PC-3 (cell line): ENCODE measurements around the gene UBE2Q1. TPM values are rescaled to one million over a fixed set of nuclear protein-coding genes. Genes with fewer than 3 reads are reported as not detected.

Source experiments
- ATAC-seq: fragments of 200-7000 bp; cut with Tn5 transposase; 2 replicates; pipeline ENCODE4 v1.9.1; 2020; ENCODE audit warnings: mild to moderate bottlenecking, moderate library complexity
- BruUV-seq: library from RNA; stranded (reverse); fragments of 400-500 nt; replicated peaks from 2 replicates; lab custom pipeline; 2021; lab: Mats Ljungman, UMichigan
- CTCF ChIA-PET: fragments of 300-600 bp; sonication (Branson Sonifier 250); formaldehyde crosslinking; loops from one replicate; lab custom pipeline; 2022; ENCODE audit warnings: antibody characterized with exemption; lab: Charles Lee
- POLR2A ChIA-PET: fragments of 300-600 bp; sonication (Branson Sonifier 250); formaldehyde crosslinking; loops from one replicate; lab custom pipeline; 2022; ENCODE audit warnings: antibody characterized with exemption; ENCODE audit not compliant: unreplicated experiment; lab: Charles Lee
- DNase-seq: peaks from one replicate; pipeline ENCODE4 v3.0.0-alpha.2; 2015
- H2AFZ ChIP-seq: fragments of 300-600 bp; sonication (generic); 2 replicates; pipeline ENCODE4 v1.6.0; 2016; ENCODE audit warnings: antibody characterized with exemption, low read length
- H3F3A ChIP-seq: fragments of 300-600 bp; sonication (generic); one replicate; pipeline ENCODE4 v1.6.0; 2017; ENCODE audit warnings: antibody characterized with exemption, low read length, control low read depth, mild to moderate bottlenecking; ENCODE audit not compliant: unreplicated experiment
- H3K27ac ChIP-seq: fragments of 300-600 bp; sonication (generic); 2 replicates; pipeline ENCODE4 v1.5.1; 2016; ENCODE audit warnings: mild to moderate bottlenecking, low read length
- H3K27me3 ChIP-seq: fragments of 300-600 bp; sonication (generic); 2 replicates; pipeline ENCODE4 v1.6.1; 2016; ENCODE audit warnings: low read length, mixed read lengths
- H3K36me3 ChIP-seq: fragments of 300-600 bp; sonication (generic); 2 replicates; pipeline ENCODE4 v1.6.1; 2016; ENCODE audit warnings: low read depth, mixed run types, low read length, mixed read lengths
- H3K4me1 ChIP-seq: fragments of 300-600 bp; sonication (generic); 2 replicates; pipeline ENCODE4 v1.5.1; 2016; ENCODE audit warnings: low read length; ENCODE audit not compliant: insufficient read depth
- H3K4me2 ChIP-seq: fragments of 300-600 bp; sonication (generic); 2 replicates; pipeline ENCODE4 v1.6.0; 2016; ENCODE audit warnings: low read length
- H3K4me3 ChIP-seq: fragments of 300-600 bp; sonication (generic); 2 replicates; pipeline ENCODE4 v1.5.1; 2016; ENCODE audit warnings: mild to moderate bottlenecking, low read length, mixed read lengths
- H3K79me2 ChIP-seq: fragments of 300-600 bp; sonication (generic); 2 replicates; pipeline ENCODE4 v1.6.1; 2017; ENCODE audit warnings: low read length, mixed read lengths
- H3K9ac ChIP-seq: fragments of 300-600 bp; sonication (generic); 2 replicates; pipeline ENCODE4 v1.6.0; 2016; ENCODE audit warnings: mild to moderate bottlenecking, low read length
- H3K9me2 ChIP-seq: fragments of 300-600 bp; sonication (generic); replicated peaks from 2 replicates; pipeline ENCODE4 v1.6.1; 2016; ENCODE audit warnings: mixed run types, low read length, mixed read lengths
- H3K9me3 ChIP-seq: fragments of 300-600 bp; sonication (generic); 2 replicates; pipeline ENCODE4 v1.6.1; 2016; ENCODE audit warnings: low read length, mixed read lengths
- H4K20me1 ChIP-seq: fragments of 300-600 bp; sonication (generic); 2 replicates; pipeline ENCODE4 v1.6.1; 2016; ENCODE audit warnings: low read length, mixed read lengths
- EZH2 ChIP-seq: fragments of 300-600 bp; sonication (generic); IDR thresholded peaks from one replicate; pipeline ENCODE4 v1.6.1; 2017; ENCODE audit warnings: antibody characterized with exemption, mild to moderate bottlenecking, low read length; ENCODE audit not compliant: unreplicated experiment
- EZH2phosphoT487 ChIP-seq: fragments of 300-600 bp; sonication (generic); IDR thresholded peaks from 2 replicates; pipeline ENCODE4 v1.6.1; 2018; ENCODE audit warnings: mild to moderate bottlenecking, antibody characterized with exemption, low read length, borderline replicate concordance
- intact Hi-C: fragments of 100-400 bp; cut with micrococcal nuclease; formaldehyde crosslinking; loops from 2 replicates; pipeline ENCODE4 v1.9.0; 2023
- total RNA-seq: library from RNA; depleted of rRNA; stranded (reverse); fragments of >200 nt; gene quantifications from 2 replicates; pipeline ENCODE4 v1.2.3, GENCODE V29; 2014
- TF ChIP-seq, protein P1 (sequence below): fragments of 300-600 bp; sonication (generic); conservative IDR thresholded peaks from 2 replicates; pipeline ENCODE4 v1.5.1; 2017; ENCODE audit warnings: antibody characterized with exemption, low read depth, mild to moderate bottlenecking, low read length

The UBE2Q1 gene
- total RNA-seq, 1 experiment from 2014 or later: 40.0 TPM

- Histone ChIP-seq H3K4me3 (no peak overlapping the region), H3K9ac (no peak overlapping the region), H3K27ac (no peak overlapping the region), H3K36me3 (peaks cover 68% of the 10 kb centered on the region), H3F3A (no peaks in the 10 kb centered on the region), H3K9me2 (no peaks in the 10 kb centered on the region), H3K9me3 (no peaks in the 10 kb centered on the region), H2AFZ (no peak overlapping the region), H4K20me1 (peaks cover 18% of the 10 kb centered on the region; the same call in 1 of the 2 replicates), H3K4me2 (no peak overlapping the region), H3K79me2 (peaks cover 27% of the 10 kb centered on the region), H3K4me1 (peaks cover 11% of the 10 kb centered on the region), H3K27me3 (no peaks in the 10 kb centered on the region)
- CTCF ChIA-PET: no interaction called here
- intact Hi-C loops: no loop called here
- no TSS peak for BruUV-seq
- POLR2A ChIA-PET: no interaction called here
- no peak for ATAC-seq
- TF ChIP-seq EZH2 (no peak), EZH2phosphoT487 (no peak)
- TF ChIP-seq, protein P1, sequence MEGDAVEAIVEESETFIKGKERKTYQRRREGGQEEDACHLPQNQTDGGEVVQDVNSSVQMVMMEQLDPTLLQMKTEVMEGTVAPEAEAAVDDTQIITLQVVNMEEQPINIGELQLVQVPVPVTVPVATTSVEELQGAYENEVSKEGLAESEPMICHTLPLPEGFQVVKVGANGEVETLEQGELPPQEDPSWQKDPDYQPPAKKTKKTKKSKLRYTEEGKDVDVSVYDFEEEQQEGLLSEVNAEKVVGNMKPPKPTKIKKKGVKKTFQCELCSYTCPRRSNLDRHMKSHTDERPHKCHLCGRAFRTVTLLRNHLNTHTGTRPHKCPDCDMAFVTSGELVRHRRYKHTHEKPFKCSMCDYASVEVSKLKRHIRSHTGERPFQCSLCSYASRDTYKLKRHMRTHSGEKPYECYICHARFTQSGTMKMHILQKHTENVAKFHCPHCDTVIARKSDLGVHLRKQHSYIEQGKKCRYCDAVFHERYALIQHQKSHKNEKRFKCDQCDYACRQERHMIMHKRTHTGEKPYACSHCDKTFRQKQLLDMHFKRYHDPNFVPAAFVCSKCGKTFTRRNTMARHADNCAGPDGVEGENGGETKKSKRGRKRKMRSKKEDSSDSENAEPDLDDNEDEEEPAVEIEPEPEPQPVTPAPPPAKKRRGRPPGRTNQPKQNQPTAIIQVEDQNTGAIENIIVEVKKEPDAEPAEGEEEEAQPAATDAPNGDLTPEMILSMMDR: no peak
- DNase-seq: no peak
These were observed 6.4 kb downstream of the UBE2Q1 start for GRCh38 chr1:154552036-154552435.

- no peak overlapping the region for H2AFZ ChIP-seq
- BruUV-seq: no TSS peak
- H3K9me3 ChIP-seq: no peaks in the 10 kb centered on the region
- DNase-seq (no peak), ATAC-seq (no peak)
- H3K36me3 ChIP-seq: peaks cover 68% of the 10 kb centered on the region
- H3K9ac ChIP-seq: no peak overlapping the region
- H3K79me2 ChIP-seq: peaks cover 21% of the 10 kb centered on the region
- no peaks in the 10 kb centered on the region for H3K9me2 ChIP-seq
- H4K20me1 ChIP-seq: 0 out of 2 replicates have a peak, but pooled peaks cover 12% of the 10 kb centered on the region
- H3F3A ChIP-seq: no peaks in the 10 kb centered on the region
- CTCF ChIA-PET: no interaction called here
- no peak for TF ChIP-seq EZH2
- TF ChIP-seq EZH2phosphoT487: no peak
- TF ChIP-seq, protein P1: no peak
- no peak overlapping the region for H3K27ac ChIP-seq
- peaks cover 6% of the 10 kb centered on the region for H3K4me1 ChIP-seq
- intact Hi-C loops: no loop called here
- no peak overlapping the region for H3K4me3 ChIP-seq
- H3K4me2 ChIP-seq: no peak overlapping the region
- no peaks in the 10 kb centered on the region for H3K27me3 ChIP-seq
- POLR2A ChIA-PET: no interaction called here
These were observed 7.0 kb downstream of the UBE2Q1 start for GRCh38 chr1:154551474-154551873.

DNA sequence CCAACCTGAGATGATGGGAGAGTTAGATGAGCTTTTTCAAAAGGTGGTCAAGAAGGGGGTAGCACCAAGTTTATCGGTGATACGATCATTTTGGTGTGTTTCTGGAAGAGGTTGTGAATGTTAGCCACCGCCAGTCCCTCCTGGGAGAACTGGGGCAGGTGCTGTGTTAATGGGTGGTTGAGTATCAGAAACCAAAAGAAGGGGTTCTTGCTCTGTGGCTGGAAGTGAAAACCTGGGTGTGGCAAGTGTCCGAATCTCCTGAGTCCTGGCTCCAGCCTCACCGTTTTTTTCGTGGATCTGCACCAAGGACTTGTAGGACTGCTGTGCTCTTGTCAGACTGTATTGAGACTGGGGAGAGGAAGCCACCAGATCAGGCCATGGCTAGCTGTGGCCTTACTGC is 7.8 kb downstream of the UBE2Q1 start:
- Histone ChIP-seq H3K4me1 (no peaks in the 10 kb centered on the region), H2AFZ (no peak overlapping the region), H3F3A (no peaks in the 10 kb centered on the region), H3K4me3 (no peak overlapping the region), H3K27ac (no peak overlapping the region), H3K27me3 (no peaks in the 10 kb centered on the region), H3K9me3 (no peaks in the 10 kb centered on the region), H3K36me3 (peaks cover 64% of the 10 kb centered on the region), H3K9me2 (no peaks in the 10 kb centered on the region), H3K79me2 (peaks cover 13% of the 10 kb centered on the region), H3K9ac (no peak overlapping the region), H3K4me2 (no peak overlapping the region), H4K20me1 (0 out of 2 replicates have a peak, but pooled peaks cover 10% of the 10 kb centered on the region)
- TF ChIP-seq EZH2phosphoT487 (no peak), EZH2 (no peak)
- TF ChIP-seq, protein P1: no peak
- BruUV-seq: no TSS peak
- intact Hi-C loops: no loop called here
- CTCF ChIA-PET: no interaction called here
- POLR2A ChIA-PET: no interaction called here
- ATAC-seq: no peak
- no peak for DNase-seq
